Neural progenitor cell (in vitro differentiated cells): ENCODE measurements around the gene VAMP2.
"Not testable (repeated sequence)": the region's sequence is repeated elsewhere in the genome, so short reads cannot be mapped to it uniquely, and the experiment has no call there.

Experiments
- EZH2 ChIP-seq: fragments of 200-600 bp; sonication (generic); IDR thresholded peaks from 2 replicates; pipeline ENCODE4 v1.6.1; 2017; ENCODE audit warnings: antibody characterized with exemption, mild to moderate bottlenecking, moderate library complexity
- EZH2phosphoT487 ChIP-seq: fragments of 200-600 bp; sonication (generic); IDR thresholded peaks from 2 replicates; pipeline ENCODE4 v1.6.1; 2017; ENCODE audit warnings: antibody characterized with exemption
- TF ChIP-seq, protein P1 (sequence below): fragments of 200-600 bp; sonication (generic); IDR thresholded peaks from 2 replicates; pipeline ENCODE4 v1.5.1; 2017; ENCODE audit warnings: antibody characterized with exemption, mild to moderate bottlenecking

DNA sequence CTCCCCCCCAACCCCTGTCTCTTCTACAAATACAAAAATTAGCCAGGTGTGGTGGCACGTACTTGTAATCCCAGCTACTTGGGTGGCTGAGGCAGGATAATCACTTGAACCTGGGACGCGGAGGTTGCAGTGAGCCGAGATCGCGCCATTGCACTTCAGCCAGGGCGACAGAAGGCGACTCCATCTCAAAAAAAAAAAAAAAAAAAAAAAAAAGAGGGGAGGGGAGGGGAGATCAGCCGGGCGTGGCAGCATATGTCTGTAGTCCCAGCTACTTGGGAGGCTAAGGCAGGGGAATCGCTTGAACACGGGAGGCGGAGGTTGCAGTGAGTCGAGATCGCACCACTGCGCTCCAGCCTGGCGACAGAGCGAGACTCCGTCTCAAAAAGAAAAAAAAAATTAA is 7.4 kb upstream of the VAMP2 start:
- TF ChIP-seq, protein P1, sequence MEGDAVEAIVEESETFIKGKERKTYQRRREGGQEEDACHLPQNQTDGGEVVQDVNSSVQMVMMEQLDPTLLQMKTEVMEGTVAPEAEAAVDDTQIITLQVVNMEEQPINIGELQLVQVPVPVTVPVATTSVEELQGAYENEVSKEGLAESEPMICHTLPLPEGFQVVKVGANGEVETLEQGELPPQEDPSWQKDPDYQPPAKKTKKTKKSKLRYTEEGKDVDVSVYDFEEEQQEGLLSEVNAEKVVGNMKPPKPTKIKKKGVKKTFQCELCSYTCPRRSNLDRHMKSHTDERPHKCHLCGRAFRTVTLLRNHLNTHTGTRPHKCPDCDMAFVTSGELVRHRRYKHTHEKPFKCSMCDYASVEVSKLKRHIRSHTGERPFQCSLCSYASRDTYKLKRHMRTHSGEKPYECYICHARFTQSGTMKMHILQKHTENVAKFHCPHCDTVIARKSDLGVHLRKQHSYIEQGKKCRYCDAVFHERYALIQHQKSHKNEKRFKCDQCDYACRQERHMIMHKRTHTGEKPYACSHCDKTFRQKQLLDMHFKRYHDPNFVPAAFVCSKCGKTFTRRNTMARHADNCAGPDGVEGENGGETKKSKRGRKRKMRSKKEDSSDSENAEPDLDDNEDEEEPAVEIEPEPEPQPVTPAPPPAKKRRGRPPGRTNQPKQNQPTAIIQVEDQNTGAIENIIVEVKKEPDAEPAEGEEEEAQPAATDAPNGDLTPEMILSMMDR, result not testable (repeated sequence)
- not testable (repeated sequence) for TF ChIP-seq EZH2, EZH2phosphoT487
